GM19351 (cell line): Measurements from ENCODE around the gene PCDHB14.
"Not testable (repeated sequence)": the region's sequence is repeated elsewhere in the genome, so short reads cannot be mapped to it uniquely, and the experiment has no call there.

Experiments
- ATAC-seq: cut with Tn5 transposase; IDR thresholded peaks from one replicate; pipeline ENCODE4 v1.9.1; 2021; ENCODE audit warnings: mild to moderate bottlenecking, moderate library complexity; ENCODE audit not compliant: unreplicated experiment

Gene PCDHB14

GRCh38 chr5:141208478-141208877, 14.7 kb upstream of the PCDHB14 start, which contains the start of gene PCDHB12:
Gene PCDHB12 (plus strand): TSS chr5:141208719. CDS start chr5:141208908, 189 bp downstream.
- ATAC-seq, result no peak

DNA sequence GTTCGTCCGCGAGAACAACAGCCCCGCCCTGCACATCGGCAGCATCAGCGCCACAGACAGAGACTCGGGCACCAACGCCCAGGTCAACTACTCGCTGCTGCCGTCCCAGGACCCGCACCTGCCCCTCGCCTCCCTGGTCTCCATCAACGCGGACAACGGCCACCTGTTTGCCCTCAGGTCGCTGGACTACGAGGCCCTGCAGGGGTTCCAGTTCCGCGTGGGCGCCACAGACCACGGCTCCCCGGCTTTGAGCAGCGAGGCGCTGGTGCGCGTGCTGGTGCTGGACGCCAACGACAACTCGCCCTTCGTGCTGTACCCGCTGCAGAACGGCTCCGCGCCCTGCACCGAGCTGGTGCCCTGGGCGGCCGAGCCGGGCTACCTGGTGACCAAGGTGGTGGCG, 12.9 kb upstream of the PCDHB14 start:
- ATAC-seq, result not testable (repeated sequence)

DNA sequence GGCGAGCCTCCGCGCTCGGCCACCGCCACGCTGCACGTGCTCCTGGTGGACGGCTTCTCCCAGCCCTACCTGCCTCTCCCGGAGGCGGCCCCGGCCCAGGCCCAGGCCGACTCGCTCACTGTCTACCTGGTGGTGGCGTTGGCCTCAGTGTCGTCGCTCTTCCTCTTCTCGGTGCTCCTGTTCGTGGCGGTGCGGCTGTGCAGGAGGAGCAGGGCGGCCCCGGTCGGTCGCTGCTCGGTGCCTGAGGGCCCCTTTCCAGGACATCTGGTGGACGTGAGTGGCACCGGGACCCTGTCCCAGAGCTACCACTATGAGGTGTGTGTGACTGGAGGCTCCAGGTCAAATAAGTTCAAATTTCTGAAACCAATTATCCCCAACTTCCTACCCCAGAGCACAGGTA, 12.3 kb upstream of the PCDHB14 start:
- ATAC-seq, result not testable (repeated sequence)

DNA sequence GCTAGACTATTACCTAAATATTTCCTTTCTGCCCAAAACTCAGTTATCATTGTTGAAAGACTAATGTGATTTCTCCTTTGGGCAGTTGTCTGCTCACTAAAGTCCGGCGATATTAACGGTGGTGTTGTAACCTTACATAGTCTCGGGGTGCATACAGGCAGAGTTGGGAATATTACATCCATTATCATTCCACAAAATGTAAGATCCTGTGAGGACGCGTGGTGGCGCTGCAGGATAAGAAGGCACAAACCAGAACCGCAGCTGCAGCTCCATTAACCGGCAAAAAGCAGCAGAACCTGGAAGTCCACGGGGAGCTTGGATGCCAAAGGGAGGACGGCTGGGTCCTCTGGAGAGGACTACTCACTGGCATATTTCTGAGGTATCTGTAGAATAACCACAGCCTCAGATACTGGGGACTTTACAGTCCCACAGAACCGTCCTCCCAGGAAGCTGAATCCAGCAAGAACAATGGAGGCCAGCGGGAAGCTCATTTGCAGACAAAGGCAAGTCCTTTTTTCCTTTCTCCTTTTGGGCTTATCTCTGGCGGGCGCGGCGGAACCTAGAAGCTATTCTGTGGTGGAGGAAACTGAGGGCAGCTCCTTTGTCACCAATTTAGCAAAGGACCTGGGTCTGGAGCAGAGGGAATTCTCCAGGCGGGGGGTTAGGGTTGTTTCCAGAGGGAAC, 9.3 kb upstream of the PCDHB14 start, which contains the start of gene PCDHB13:
TSS of gene PCDHB13 (plus strand) at position 264 of the 684 bp plus-strand sequence. CDS start at position 469, 205 bp downstream.
- ATAC-seq, result not testable (repeated sequence)

DNA sequence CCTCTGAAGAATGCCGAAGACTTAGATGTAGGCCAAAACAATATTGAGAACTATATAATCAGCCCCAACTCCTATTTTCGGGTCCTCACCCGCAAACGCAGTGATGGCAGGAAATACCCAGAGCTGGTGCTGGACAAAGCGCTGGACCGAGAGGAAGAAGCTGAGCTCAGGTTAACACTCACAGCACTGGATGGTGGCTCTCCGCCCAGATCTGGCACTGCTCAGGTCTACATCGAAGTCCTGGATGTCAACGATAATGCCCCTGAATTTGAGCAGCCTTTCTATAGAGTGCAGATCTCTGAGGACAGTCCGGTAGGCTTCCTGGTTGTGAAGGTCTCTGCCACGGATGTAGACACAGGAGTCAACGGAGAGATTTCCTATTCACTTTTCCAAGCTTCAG, 8.6 kb upstream of the PCDHB14 start:
- ATAC-seq, result not testable (repeated sequence)

GRCh38 chr5:141215504-141215903, 7.6 kb upstream of the PCDHB14 start:
- not testable (repeated sequence) for ATAC-seq

DNA sequence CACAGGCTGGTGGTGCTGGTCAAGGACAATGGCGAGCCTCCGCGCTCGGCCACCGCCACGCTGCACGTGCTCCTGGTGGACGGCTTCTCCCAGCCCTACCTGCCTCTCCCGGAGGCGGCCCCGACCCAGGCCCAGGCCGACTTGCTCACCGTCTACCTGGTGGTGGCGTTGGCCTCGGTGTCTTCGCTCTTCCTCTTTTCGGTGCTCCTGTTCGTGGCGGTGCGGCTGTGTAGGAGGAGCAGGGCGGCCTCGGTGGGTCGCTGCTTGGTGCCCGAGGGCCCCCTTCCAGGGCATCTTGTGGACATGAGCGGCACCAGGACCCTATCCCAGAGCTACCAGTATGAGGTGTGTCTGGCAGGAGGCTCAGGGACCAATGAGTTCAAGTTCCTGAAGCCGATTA, 7.1 kb upstream of the PCDHB14 start:
- ATAC-seq, result not testable (repeated sequence)

DNA sequence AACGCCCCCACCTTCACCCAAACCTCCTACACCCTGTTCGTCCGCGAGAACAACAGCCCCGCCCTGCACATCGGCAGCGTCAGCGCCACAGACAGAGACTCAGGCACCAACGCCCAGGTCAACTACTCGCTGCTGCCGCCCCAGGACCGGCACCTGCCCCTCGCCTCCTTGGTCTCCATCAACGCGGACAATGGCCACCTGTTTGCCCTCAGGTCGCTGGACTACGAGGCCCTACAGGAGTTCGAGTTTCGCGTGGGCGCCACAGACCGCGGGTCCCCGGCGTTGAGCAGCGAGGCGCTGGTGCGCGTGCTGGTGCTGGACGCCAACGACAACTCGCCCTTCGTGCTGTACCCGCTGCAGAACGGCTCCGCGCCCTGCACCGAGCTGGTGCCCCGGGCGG, 1.7 kb downstream of the PCDHB14 start:
- not testable (repeated sequence) for ATAC-seq

- ATAC-seq, result not testable (repeated sequence)
These were observed 2.3 kb downstream of the PCDHB14 start for GRCh38 chr5:141225421-141225820.

GRCh38 chr5:141234109-141234667, 11.0 kb downstream of the PCDHB14 start:
- no peak for ATAC-seq

DNA sequence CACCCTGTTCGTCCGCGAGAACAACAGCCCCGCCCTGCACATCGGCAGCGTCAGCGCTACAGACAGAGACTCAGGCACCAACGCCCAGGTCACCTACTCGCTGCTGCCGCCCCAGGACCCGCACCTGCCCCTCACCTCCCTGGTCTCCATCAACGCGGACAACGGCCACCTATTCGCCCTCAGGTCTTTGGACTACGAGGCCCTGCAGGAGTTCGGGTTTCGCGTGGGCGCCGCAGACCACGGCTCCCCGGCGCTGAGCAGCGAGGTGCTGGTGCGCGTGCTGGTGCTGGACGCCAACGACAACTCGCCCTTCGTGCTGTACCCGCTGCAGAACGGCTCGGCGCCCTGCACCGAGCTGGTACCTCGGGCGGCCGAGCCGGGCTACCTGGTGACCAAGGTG, 12.8 kb downstream of the PCDHB14 start:
- not testable (repeated sequence) for ATAC-seq

DNA sequence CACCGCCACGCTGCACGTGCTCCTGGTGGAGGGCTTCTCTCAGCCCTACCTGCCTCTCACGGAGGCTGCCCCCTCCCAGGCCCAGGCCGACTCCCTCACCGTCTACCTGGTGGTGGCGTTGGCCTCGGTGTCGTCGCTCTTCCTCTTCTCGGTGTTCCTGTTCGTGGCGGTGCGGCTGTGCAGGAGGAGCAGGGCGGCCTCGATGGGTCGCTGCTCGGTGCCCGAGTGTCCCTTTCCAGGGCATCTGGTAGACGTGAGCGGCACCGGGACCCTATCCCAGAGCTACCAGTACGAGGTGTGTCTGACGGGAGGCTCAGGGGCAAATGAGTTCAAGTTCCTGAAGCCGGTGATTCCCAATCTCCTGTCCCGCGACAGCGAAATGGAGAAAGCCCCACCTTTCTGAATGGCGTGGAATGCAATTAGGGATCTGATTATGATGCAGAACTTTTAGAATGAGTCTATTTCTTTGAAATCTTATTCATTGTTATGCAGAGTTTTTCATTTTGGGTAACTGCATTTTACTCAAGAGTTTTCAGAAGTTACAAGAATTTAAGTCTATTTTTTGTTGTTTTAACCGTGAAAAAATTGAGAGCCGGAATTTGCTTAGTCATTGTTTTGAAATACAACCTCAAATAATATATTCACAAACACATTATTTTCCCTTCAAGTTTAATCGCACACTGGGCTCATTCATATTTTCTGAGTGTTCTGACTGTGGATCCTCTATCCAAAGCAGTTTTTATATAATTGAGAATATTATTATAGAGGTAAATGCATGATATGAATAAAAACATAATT, 13.6 kb downstream of the PCDHB14 start:
- no peak for ATAC-seq

- ATAC-seq, result no peak
These were observed 18.4 kb downstream of the PCDHB14 start for GRCh38 chr5:141241496-141241895.

- no peak for ATAC-seq
These were observed 22.1 kb downstream of the PCDHB14 start, which contains the start of gene PCDHB15 for GRCh38 chr5:141245250-141245717. Gene PCDHB15 (plus strand): TSS chr5:141245395. CDS start chr5:141245579, 184 bp downstream.

DNA sequence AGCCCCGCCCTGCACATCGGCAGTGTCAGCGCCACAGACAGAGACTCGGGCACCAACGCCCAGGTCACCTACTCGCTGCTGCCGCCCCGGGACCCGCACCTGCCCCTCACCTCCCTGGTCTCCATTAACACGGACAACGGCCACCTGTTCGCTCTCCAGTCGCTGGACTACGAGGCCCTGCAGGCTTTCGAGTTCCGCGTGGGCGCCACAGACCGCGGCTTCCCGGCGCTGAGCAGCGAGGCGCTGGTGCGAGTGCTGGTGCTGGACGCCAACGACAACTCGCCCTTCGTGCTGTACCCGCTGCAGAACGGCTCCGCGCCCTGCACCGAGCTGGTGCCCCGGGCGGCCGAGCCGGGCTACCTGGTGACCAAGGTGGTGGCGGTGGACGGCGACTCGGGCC, 23.8 kb downstream of the PCDHB14 start:
- ATAC-seq, result not testable (repeated sequence)

- not testable (repeated sequence) for ATAC-seq
These were observed 24.3 kb downstream of the PCDHB14 start for GRCh38 chr5:141247434-141247833.

DNA sequence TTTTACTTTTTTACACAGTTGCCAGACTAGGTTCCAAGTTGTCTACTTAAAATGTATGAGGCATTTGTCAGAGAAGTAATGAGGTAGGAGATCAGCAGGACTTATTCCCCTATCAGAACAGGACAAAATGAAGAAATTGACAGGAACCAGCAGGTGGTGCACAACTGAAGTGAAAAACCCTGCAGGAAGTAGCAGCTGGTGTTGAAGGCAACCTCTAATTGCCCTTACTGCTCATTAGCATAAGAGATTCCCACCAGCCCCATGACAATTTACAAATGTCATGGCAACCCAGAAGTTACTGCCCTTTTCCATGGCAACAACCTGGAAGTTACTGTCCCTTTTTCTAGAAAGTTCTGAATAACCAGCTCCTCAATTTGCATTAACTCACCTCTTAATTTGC, 27.4 kb downstream of the PCDHB14 start:
- ATAC-seq, result no peak

DNA sequence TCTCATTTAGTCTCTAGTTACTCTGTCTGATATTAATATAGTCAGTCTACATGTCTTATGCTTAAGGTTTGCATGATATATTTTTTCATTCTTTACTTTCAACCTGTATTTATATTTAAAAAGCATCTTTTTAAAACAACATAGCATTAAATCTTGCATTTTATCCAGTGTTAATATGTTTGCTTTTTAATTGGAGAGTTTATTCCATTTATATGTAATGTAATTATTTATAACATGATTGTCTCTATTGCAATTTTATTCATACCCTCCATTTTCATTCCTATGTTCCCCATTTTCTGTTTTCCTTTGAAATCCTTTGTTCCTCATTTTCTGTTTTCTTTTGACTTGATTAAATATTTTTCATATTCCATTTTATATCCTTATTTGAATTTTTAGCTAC, 35.3 kb downstream of the PCDHB14 start:
- ATAC-seq, result no peak

GRCh38 chr5:141258948-141259347, 35.8 kb downstream of the PCDHB14 start:
- ATAC-seq, result no peak

GRCh38 chr5:141260458-141261237, 37.5 kb downstream of the PCDHB14 start:
- no peak for ATAC-seq

- ATAC-seq, result no peak
These were observed 38.0 kb downstream of the PCDHB14 start for GRCh38 chr5:141261238-141261546.
